ENCODE measurements around the gene SIRT7.
"Not testable (repeated sequence)": the region's sequence is repeated elsewhere in the genome, so short reads cannot be mapped to it uniquely, and the experiment has no call there.

SIRT7 gene

DNA sequence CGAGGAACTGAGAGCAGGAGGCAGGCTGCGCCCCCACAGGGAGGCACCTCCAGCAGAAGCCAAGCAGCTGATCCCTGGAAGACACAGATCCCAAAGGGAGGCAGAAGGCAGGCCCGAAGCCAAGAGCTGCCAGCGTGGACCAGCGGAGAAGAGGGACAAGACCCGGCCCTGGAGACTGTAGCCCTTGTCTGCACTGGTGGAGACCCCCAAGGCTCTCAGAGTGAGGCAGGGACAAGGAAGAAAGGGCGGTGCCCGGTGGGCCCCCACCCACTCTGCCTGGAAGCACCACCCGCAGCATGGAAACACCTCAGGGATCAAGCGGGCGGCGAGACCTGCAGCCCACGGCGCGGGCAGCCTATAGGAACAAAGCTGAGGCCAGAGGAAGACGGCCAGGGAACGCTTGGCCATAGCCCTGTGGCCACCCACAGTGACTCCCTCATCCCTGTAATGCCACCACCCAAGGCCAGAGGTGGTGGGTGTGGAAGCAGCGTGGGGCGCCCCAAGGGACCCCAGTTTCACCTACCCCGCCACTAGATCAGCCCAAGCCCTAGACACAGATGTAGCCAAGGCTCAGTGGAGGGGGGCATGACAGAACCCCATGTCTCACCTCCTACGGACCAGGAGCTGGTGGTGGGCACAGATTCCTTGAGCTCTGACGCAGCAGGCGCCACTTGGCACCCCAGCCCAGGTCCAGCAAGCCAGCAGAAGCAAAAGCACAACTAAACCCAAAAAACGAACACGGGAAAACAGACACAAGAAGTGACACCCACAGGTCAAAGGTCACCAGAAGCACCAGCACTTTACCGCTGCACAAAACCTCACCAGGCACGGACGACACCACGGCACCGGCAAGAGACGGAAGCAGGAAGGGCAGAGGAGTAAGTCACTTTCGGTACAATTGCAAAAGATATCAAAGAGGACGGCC is 2.9 kb upstream of the SIRT7 start:
- DNase-seq (ENCODE audit: low spot score): no peak

DNA sequence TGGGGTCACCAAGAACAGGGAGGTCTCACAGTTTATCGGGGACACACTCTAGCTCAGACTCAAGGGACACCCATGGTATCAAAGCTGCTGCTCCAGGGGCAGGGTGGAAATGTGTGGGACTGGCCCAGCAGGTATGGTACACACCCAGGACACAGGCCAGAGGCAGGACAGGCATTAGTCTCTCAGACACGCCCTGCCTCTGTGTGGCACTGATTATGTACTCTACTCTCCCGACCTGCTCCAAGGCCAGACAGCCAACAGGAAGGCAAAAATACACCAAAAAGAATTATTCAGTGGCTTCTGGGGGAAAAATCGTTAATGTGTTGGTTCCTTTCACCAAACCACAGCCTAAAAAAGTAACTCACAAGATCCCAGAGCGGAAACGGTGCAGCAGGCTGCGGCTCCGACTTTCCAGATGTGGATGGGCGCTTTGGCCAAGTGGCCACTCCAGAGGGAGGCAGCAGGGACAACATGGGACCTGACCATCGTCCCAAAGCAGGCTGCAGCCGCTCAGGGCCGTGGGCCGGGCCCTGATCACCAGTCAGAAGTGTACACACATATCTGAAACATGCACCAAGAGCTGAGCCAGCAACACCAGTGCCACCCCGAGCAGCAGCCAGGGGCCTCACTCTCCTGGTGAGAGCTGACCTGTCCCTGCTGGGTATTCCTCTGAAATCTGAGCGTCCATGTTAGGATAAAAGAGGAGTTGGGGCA is 1.0 kb upstream of the SIRT7 start:
- peak; percentile 68 for DNase-seq (ENCODE audit: low spot score)

DNA sequence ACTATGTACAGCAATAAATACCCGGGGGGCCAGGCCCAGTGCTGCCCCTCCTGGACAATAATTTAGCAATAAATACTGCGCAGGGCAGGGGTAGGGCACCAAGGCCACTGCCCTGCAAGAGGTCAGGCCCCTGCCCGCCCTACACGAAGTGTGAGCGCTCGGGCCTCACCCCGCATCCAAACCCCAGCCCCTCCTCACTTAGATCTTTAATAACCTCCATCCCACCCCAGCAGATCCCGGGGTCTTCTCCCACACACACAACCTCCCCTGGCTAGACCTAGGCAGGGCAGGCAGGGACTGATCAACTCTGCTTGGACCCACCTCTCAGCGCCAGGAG is 325 bp upstream of the SIRT7 start:
- not testable (repeated sequence) for DNase-seq (ENCODE audit: low spot score)

DNA sequence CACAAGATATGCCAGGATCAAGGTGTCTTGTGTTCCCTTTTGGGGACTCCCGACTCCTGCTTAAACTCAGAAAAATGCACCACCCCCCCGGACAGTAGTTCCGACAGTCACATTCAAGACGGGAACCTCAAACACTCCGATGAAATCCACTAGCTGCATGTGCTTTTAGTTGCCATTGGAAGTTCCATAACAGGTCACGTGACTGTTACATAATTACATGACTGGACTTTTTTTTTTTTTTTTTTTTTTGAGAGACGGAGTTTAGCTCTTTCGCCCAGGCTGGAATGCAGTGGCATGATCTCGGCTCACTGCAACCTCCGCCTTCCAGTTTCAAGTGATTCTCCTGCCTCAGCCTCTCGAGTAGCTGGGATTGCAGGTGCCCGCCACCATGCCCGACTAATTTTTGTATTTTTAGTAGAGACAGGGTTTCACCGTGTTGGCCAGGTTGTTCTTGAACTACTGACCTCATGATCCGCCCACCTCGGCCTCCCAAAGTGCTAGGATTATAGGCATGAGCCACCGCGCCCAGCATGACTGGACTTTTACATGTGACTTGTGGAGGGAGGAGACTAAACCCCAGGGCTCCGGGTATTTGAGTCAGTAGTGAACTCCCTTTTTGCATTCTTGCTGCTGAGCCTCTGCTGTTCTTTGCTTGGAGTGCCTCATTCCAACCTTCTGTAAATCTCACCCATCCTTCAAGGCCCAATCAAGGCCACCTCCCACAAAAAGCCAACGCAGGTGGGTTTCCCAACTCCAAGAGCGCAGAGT is 1.6 kb downstream of the SIRT7 start:
- DNase-seq (ENCODE audit: low spot score): peak; percentile 68

DNA sequence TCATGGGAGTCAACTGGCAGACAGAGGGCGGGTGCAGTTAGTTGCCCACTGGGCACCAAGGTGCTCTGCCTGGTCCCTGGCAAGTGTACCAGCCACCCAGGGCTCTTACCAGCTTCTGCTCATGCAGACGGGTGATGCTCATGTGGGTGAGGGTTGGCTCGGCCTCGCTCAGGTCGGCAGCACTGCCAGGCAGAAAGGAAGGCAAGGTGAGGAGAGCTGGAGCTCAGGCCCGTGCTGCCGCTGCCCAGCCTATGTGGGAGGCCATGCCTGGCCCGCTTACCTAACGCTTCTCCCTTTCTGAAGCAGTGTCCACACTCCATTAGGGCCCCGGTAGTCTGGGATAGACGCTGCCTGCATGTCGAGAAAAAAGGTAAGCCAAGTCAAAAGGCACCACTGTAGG is 2.6 kb downstream of the SIRT7 start:
- no peak for DNase-seq (ENCODE audit: low spot score)

DNA sequence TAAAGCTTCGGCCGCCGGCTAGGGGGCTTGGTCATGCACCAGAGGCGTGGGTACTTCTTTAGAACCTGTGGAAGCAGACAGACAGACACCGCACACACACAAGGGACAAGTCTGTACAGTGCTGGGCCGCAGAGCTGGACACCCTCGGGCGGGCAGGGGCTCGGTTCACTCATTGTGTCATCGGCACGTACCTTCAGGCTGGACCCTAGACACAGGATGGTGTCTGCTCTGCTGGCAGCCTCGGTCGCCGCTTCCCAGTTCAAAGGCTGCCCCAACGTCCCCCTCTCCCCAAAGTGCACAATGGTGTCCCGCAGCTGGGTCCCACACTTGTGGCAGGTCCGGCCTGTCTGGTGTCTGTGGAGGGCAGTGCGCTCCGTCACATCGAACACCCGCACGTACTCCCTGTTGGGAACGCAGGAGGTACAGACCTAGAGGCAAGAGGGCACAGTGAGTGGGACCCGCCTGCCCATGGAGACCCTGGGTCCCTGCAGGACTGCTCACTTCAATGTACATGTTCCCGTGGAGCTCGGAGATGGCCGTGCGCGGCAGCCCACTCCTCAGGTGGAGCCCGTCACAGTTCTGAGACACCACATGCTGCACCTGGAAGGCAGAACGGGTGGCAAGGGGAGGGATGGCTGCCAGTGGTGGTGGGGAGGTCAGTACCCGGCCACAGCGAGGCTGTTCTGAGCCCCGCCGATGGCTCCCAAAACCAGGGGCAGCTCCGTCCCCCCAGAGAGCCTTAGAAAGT is 3.7 kb downstream of the SIRT7 start:
- DNase-seq (ENCODE audit: low spot score): no peak

DNA sequence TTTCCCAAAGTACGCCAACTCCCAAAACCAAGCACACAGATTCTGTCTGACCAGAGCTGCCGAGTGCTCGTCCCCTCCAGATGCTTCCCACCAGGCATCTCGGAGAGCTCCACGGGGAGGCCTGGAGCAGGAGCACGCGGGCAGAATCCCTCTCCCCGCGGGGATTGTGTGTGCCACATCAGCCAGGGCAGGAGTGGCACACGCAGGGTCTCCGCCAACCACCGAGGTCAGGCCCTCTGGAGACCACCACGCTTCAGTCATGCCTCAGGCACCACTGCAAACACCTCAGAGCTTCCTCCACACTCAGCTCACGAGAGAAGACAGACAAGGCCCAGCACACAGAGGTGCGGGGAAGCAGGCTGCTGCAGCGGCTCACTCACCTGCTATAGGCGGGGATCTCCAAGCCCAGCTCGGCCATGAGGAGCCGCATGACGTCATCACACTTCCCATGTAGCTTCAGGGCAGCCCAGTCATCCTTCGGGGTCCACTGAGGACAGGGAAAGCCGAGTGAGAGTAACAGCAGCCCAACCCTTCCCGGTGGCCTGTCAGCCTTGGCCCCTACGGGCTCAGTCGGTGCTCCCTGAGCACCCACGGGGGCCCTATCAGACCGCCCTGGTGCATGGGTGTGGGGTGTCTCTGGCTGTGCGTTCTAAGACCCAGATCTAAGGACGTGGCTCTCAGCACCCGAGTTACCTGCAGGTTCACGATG is 4.4 kb downstream of the SIRT7 start:
- no peak for DNase-seq (ENCODE audit: low spot score)

DNA sequence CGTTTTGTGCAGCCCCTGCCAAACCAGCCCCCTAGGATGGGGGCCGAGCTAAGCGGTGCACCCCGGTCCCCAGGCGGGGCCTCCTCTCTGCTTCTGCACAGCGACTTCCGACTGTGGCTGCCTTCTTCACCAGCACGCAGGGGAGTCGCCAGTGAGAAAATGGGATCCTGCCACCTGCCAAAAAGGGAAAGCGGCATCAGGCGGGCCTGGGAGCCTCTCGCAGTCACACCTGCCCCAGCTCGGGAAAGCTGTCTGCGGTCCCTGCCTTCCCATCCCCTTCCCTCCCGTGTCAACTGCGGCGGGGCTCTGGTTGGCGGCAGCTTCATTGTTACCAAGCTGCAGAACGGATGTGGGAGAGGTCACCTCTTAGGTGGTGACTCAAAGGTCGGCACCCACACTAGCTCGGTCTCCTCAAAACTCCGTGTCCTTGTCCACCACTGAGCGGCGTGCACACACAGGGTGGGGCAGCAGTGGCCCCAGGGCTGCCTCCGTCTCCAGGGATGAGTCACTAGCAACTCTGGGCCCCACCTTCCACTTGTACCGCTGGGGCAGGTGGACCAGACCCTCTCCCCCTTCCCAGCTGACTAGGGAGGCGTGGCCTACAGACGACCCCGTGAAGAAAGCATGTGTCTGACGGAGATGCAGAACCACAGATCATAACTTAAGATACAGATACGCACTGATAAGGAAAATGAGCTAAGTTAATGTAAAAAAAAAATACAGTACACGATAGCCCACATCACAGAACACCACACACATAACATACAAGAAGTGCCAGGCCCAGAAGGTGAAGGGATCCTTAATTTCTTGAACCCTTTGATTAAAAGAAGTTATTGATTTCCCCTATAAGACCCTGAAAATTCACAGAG is 5.3 kb downstream of the SIRT7 start:
- peak; percentile 39 for DNase-seq (ENCODE audit: low spot score)

DNA sequence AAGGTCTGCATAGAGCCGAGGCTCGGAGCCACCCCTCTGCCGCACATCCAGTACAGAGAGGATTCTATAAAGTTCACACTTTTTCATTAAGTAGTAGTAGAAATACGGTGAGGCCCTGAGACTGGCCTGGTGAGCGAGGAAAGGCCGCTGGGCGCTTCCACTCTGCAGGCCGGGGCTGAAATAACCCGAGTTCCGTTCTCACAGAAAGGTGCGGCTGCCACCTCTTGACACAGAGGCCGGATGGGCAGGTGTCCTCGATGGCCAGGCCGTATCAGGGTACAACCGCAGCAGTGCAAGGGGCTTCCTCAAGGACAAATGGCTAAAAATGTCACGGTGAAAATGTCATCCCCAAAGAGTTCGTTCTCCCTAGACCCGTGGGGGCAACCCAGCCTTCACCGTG is 6.0 kb downstream of the SIRT7 start:
- DNase-seq (ENCODE audit: low spot score): no peak

DNA sequence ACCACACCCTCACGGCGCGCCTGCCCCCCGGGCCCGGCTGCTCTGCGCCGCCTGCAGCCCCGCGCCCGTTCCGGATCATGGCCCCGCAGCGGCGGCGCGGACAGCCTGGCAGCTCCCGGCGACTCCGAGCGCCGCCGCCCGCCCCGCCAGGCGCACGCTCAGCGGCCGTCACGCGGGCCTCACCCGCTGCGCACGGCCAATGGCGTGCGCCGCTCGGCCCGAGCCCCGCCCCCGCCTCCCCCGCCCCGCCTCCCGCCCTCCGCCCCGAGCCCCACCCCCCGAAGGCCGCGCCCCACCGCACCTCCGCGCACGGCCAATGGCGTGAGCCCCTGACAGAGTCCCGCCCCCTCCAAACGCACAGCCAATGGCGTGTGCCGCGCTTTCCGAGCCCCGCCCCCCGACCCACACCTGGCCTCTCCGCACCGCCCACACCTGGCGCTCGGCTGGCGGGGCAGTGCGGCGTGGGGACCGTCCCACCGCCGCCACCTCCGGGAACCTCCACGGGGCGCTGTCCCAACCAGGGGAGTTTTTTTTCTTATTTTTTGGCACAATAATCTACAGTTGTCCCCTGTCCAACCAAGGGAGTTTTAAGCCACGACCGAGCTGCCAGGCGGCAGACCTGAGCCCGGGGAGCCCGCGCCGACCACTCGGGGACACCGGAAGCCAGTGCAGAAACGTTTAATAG is 6.6 kb downstream of the SIRT7 start, which contains the start of gene PCYT2:
Gene PCYT2 (minus strand): TSS at position 123 of the 685 bp plus-strand sequence. CDS start 44 bp downstream, at position 79.
- DNase-seq (ENCODE audit: low spot score): peak; percentile 92

DNA sequence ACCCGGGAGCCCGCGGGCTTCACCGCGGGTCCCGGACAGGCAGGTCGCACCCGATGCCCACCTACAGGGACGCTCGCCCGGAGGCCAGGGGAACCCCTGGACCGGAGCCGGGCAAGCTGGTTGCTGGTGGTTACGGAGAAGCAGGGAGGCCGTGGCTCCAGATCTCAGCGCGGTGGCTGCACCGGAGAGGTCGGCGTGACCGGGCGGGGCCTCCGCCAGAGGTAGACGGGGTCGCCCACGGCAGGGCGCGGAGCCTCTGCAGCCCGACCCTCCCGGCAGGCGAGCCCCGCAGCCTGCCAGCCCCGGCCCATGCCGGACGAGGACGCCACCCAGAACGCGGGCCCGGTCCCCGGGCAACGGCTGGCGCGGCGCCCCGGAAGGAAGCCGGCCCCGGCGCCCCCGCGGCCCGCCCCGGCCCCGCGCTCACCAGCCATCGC is 7.1 kb downstream of the SIRT7 start:
- DNase-seq (ENCODE audit: low spot score): no peak

DNA sequence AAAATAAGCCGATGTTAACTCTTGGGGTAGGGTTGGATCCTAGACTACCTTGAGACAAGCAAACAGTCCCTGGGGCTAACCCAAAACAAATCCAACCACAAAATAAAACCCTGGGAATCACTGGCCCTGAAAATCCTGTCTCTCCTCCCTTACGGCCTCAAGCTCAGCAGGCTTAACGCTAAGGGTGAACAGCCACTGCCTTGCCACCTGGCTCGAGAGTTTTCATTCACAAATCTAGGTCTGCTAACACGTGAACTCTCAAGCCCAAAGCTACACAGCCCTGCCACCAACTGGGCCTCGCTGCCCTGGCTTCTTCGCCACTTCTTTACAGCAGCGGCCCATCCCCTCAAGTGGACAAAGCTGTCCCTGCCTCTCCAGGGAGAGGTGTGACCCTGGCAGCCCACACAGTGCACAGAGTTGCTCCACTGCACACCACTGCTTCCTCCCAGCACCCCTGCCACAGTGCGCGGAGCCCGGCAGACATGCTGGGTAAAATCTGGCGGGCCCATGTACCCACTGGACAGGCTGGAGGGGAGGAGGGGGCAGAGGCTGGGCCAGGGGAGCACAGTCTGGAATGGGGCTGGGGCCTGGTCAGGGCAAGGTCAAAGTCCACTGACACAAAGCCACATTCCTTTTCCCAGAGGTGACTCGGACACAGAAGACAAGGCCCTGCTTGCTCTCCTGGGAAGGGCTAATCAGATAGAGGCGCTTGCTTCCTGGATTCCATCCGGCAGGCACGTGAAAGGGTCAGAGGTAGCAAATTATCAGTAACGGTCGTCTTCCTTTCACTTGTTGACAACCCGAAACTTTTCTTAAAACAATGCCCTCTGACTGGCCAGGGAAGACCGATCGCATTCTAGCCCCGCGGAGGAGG is 7.8 kb downstream of the SIRT7 start:
- no peak for DNase-seq (ENCODE audit: low spot score)

DNA sequence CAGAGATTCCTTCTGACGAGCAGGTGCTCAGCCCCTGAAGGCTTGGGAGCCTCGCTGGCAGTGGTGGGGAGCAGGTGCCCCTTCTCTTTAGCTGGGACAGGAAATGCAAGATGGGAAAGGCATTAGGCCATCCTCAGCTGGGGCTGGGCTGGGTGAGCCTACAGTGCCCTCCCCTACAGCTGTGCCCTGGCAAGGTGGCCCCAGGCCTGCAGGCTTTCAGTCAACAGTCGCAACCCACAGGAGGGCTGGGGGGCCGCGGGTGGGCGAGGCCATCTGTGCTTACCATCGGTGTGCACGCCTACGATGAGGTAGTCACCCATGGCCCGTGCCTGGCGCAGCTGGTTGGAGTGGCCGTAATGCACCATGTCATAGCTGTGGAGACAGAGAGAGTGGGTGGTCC is 8.7 kb downstream of the SIRT7 start:
- no peak for DNase-seq (ENCODE audit: low spot score)

DNA sequence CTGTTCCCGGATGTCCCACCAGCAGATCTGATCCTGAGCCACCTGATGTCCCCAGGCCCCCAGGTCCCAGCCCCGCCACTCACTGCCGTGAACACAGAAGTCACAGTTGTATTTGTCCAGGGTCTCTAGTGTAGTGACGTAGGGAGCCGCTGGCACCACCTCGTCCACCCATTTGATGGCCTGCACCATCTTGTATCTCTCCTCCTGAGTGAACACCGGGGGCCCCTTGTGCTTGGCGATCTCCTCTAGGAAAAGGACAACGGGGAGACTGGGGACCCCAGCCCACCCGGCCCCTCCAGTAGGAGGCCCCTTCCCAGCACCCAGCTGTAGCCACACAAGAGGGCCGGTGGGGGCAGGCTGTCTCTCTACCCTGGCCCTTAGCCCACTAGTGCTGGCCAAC is 9.2 kb downstream of the SIRT7 start:
- no peak for DNase-seq (ENCODE audit: low spot score)

DNA sequence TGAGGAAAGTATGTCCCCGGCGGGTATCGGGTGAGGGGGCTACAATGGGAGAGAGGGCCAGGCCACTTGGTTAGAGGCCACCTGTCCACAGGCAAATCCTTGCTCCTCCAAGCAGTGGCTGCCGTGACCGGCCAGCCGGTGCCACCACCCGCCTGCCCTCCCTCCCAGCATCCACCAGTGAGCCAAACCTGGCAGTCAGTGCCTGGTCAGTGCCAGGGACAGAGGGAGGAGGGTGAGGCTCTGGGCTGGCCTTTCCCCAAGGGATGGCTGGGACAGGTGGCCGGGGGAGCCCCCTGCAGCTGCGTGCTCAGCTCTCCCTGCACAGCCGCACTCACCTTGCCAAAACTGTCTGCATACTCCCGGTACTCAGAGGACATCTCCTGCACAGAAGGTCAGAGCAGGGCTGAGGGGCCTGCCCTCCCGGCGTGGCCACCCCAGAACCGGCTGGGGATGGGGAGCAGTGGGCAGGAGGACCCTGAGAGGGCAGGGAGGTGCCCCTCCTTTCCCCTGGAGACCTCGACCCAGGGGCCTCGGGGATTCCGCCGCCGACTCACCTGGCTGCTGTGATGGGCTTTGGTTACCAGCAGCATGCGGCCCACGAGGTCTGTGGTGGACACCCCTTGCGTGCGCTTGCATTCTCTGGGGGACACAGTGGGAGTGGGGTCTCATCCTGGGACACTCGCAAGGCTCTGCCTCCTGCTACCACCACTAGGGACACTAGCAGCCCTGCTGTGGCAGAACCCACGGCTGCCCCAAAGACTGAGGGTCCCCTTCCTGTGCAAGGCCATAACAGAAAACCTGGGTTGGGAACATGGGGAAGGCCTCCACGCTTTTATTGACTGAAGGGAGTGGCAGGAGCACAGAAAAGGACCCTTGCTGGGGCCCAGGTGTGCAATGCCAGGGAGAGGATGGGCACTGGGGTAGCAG is 10.5 kb downstream of the SIRT7 start:
- no peak for DNase-seq (ENCODE audit: low spot score)

DNA sequence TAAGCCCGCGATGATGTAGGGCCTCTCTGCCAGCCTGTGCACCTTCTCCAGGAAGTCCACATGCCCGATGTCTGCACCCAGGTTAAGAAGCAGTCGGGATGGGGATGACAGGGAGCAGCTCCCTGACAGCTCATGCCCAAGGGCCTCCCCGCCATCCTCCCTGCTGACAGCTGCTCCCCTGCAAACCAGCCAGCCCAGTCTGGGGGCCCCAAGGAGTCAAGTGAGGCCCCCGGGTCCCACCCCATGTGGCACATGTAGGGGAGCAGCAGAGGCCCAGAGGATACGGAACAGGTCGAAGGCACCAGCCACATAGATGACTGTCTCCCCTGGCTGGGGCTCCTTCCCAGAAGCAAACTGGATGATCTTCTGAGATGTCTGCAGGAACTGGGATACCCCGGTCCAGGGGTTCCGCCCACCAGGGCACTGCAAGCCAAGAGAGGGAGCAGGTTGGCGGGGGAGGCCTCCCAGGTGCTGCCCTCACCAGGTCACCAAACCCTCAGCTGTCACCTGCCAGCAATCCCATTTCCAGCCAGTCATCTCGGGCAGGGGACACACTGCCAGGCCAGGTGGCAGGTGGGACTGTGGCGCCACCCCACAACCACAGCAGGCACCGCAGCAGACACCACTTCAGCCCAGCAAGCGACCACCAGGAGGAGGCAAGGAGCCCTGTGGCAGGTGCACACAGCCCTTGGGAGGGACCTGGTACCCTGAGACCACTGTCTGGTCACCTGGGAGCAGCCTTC is 11.3 kb downstream of the SIRT7 start:
- no peak for DNase-seq (ENCODE audit: low spot score)

DNA sequence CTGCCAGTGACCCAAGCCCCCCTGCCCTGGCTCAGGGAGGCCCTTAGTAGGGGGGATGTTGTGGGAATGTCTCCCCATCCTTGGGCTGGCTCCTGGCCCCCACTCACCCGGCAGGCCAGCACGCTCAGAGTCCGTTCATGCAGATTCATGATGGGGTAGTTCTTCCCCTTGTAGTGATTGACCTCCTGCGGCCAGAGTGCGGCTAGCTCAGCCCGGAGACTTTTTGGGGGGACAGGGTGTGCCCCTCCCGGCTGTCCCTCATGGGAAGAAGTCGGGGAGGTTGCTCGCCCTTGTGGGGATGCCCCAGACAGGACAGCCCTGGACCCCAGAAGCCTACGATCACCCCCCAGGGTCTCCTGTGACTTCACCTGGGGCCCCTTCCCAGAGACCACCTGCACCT is 12.0 kb downstream of the SIRT7 start:
- DNase-seq (ENCODE audit: low spot score): no peak
